PFSK-1 (cell line): ENCODE measurements around the gene C16orf74.

ENCODE experiments used
- FOXP2 ChIP-seq: optimal IDR thresholded peaks from 2 replicates; pipeline ENCODE3; 2011; ENCODE audit warnings: borderline replicate concordance, control low read depth, inconsistent platforms; ENCODE audit not compliant: insufficient read depth; ENCODE audit errors: extremely low read length, extremely low read depth
- POLR2AphosphoS5 ChIP-seq: IDR thresholded peaks from 2 replicates; pipeline ENCODE4 v1.6.1; 2012; ENCODE audit warnings: low read depth, mild to moderate bottlenecking, control low read depth, low read length, moderate library complexity
- SIN3A ChIP-seq: IDR thresholded peaks from 2 replicates; pipeline ENCODE4 v1.6.1; 2012; ENCODE audit warnings: mild to moderate bottlenecking, low read length, moderate library complexity, borderline replicate concordance; ENCODE audit not compliant: insufficient read depth
- TAF1 ChIP-seq: IDR thresholded peaks from 2 replicates; pipeline ENCODE4 v1.6.1; 2012; ENCODE audit warnings: low read length, control low read depth, borderline replicate concordance; ENCODE audit not compliant: insufficient read depth
- TF ChIP-seq, protein P1 (sequence below), 2 experiments: IDR thresholded peaks; 2 replicates each; pipeline versions ENCODE4 v1.6.1 to v1.8.0; 2011 to 2012; ENCODE audit warnings: low read depth in 2 of 2, low read length in 2 of 2, control low read depth in 1 of 2, inconsistent platforms in 1 of 2, mild to moderate bottlenecking in 1 of 2, moderate library complexity in 1 of 2; ENCODE audit not compliant: insufficient read depth in 1 of 2

C16orf74 gene

DNA sequence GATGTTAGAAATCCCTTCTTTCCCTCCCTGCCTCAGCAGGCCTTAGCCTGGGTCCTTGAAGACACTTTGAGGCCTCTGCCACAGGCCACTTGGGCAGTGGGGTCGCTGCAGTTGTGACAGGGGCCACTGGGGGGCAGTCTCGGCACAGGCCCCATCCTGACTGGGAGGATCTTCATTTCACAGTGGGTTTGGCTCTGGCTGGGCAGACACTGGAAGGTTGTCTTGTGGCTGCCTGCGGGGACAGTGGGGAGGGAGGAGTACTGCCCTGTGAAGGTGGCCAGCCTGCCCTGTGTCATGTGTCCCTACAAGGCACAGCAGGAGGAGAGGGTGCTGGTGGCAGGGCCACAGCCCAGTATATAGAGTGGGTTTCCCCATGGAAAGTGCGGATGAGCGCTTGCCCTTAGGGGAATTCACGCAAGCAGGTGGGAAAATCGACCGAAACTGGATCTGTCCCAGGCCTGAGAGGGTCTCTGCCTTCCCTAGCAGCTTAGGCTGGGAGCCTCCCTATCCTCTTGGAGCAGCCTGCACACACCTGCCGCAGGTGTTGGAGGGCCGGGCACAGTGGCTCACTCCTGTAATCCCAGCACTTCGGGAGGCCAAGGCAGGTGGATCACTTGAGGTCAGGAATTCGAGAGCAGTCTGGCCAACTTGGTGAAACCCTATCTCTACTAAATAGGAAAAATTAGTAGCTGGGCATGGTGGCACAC is 90.9 kb downstream of the C16orf74 start:
- no peak for TF ChIP-seq TAF1
- TF ChIP-seq SIN3A = no peak
- TF ChIP-seq FOXP2 = no peak
- TF ChIP-seq, protein P1, sequence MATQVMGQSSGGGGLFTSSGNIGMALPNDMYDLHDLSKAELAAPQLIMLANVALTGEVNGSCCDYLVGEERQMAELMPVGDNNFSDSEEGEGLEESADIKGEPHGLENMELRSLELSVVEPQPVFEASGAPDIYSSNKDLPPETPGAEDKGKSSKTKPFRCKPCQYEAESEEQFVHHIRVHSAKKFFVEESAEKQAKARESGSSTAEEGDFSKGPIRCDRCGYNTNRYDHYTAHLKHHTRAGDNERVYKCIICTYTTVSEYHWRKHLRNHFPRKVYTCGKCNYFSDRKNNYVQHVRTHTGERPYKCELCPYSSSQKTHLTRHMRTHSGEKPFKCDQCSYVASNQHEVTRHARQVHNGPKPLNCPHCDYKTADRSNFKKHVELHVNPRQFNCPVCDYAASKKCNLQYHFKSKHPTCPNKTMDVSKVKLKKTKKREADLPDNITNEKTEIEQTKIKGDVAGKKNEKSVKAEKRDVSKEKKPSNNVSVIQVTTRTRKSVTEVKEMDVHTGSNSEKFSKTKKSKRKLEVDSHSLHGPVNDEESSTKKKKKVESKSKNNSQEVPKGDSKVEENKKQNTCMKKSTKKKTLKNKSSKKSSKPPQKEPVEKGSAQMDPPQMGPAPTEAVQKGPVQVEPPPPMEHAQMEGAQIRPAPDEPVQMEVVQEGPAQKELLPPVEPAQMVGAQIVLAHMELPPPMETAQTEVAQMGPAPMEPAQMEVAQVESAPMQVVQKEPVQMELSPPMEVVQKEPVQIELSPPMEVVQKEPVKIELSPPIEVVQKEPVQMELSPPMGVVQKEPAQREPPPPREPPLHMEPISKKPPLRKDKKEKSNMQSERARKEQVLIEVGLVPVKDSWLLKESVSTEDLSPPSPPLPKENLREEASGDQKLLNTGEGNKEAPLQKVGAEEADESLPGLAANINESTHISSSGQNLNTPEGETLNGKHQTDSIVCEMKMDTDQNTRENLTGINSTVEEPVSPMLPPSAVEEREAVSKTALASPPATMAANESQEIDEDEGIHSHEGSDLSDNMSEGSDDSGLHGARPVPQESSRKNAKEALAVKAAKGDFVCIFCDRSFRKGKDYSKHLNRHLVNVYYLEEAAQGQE (IDR thresholded peaks at IDR 0.05; ENCODE audit: insufficient read depth in 1 of 2, low read depth in 2 of 2, low read length in 2 of 2) = no peak
- TF ChIP-seq POLR2AphosphoS5 = no peak

DNA sequence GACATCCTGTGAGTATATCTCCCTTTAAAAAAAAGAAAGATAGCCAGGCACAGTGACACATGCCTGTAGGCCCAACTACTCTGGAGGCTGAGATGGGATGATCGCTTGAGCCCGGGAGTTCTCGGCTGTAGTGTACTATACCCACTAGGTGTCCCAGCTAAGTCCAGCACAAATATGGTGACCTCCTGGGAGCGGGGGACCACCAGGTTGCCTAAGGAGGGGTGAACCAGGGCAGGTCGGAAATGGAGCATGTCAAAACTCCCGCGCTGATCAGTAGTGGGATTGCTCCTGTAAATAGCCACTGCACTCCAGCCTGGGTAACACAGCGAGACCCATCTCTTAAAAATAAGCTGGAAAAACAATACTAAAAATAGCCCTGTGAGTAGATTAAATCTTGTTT is 91.6 kb downstream of the C16orf74 start:
- TF ChIP-seq SIN3A (no peak), POLR2AphosphoS5 (no peak), TAF1 (no peak), FOXP2 (no peak)
- TF ChIP-seq, protein P1 (IDR thresholded peaks at IDR 0.05; ENCODE audit: insufficient read depth in 1 of 2, low read depth in 2 of 2, low read length in 2 of 2) = no peak

DNA sequence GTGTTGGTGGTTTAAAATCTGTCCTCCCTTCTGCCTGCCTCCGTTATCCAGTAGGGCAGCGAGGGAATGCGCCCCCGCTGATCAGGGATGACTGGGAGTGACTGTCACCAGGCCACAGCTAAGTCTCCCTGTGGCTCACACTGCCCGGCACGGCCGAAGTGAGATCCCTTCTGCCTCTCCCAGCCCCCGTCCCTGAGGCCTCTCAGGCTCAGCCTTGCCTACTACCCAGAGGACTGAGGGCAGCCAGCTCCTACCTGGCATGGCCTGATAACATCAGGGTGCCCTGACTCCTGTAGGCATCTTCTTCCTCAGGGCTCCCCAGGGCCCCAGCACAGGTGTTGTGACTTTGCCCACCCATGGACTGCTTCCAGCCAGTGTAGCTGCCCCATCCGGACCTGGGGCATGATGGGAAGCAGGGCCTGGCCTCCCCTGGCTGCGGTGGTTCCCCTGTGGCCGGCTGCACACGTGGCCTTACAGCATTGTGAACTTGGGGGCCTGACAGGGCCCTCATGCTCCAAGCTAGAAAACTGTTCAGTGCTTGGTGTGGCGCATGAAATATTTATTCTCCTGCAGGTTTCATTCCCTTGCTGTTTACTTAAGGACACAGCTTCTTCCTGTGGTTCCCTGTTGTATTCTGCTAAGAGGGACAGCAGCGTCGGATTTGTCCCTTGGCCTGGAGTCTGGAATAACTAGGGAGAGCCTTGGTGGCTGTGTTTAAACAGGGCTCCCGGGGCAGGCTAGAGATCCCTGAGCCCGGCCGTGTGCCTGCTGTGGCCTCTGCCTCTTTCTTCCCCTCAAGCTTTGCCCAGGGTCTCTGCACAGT is 92.2 kb downstream of the C16orf74 start:
- TF ChIP-seq POLR2AphosphoS5 = no peak
- no peak for TF ChIP-seq SIN3A
- TF ChIP-seq FOXP2 = no peak
- TF ChIP-seq, protein P1 (IDR thresholded peaks at IDR 0.05; ENCODE audit: insufficient read depth in 1 of 2, low read depth in 2 of 2, low read length in 2 of 2) = no peak
- TF ChIP-seq TAF1 = no peak

DNA sequence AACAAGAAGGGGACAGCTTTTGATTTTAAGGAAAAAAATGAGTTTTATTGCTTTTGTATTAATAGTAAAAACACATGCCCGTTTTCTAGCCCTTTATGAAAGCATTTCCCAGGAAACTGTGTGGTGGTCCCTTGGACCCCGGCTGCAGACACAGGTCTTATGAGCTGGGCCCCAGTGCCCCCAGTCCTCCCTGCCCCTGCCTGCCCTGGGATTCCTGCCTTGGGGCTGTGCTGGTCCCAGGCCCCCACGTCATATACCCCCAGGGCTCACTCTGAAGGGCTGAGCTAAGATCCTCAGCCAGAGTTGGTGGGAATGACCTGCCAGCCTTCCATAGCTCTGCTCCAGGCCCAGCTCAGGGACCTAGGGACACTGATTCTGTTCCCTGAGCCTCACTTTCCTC is 92.9 kb downstream of the C16orf74 start:
- TF ChIP-seq SIN3A = no peak
